GM19193 (cell line): Measurements from ENCODE around the gene LRRC8C.

Experiments used
- POLR2A ChIP-seq: IDR thresholded peaks from 4 replicates; pipeline ENCODE4 v1.6.1; 2011; ENCODE audit not compliant: insufficient read depth, insufficient read length; ENCODE audit errors: extremely low read depth

Gene LRRC8C

DNA sequence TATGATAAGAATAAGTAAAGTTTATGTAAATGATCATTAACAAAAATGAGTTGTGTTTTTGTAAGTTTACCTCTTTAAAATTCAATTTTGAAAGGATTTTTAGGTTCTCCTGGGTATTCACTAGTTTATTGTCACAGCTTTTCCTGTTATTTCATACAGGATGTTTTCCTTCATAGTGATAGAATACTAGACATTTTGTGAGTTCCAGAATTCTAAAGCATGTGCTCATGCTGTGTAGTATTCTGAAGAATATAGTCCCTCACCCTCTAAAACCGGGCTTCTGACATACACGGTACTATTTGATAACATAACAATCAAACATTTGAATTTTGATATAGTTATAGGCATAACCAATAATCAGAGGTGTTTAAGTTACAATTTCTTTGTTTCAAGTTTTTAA is 10.7 kb downstream of the LRRC8C start:
- no peak for TF ChIP-seq POLR2A

DNA sequence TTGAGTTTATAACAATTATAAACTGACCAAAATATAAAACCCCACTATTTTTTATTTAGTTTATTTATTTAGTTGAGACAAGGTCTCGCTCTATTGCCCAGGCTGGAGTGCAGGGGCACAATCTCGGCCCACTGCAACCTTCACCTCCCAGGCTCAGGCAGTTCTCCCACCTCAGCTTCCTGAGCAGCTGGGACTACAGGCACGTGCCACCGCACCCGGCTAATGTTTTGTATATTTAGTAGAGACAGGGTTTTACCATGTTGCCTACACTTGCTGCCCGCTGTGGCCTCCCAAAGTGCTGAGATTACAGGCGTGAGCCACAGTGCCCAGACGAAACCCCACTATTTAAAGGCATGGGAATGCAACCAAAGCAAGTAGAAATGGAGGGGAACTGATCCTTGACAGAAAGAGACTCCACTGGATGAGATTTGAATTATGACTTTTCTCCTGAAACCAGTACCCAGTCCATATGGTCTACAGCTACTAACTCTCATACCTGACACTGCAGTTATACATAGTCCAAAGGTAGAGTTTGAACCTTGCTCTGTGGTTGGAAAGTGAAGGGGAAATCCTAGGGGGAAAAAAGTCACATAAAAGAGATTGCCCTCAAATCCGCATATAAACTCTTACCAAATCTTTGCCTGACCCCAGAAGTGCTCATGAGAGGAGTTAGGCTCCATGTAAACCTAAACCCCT is 11.3 kb downstream of the LRRC8C start:
- TF ChIP-seq POLR2A: no peak

DNA sequence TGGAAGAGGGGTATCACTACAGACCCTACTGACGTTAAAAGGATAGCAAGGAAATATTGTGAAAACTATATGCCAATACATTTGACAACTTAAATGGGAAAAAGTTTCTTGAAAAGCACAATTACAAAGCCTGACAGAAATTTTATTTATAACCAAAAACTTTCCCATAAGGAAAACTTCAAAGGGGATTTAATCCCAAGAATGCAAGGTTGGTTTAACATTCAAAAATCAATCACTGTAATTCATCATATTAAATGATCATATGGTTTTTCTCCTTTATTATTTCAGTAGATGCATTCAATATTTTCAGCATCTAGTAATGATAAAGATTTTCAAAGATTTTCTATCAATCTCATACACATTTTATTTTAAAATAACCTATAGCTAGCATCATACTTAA is 13.3 kb downstream of the LRRC8C start:
- TF ChIP-seq POLR2A: no peak

DNA sequence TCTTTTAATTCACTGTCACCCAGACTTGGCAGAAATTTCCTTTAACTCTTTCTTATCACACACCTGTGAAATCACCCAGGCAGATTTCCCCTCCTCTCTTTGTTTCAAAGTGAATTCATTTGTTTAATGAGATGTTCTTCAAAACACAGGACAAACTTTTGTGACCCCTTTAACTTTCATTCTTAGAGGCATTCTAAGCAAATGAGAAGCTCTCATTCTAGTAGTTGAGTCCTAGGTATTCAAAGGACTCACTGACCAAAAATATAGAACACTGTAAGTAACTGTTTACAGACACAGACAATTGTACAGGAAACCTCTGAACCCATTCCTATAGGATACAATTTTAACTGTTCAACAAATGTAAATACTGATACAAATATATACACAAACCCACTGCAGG is 16.9 kb downstream of the LRRC8C start:
- no peak for TF ChIP-seq POLR2A

DNA sequence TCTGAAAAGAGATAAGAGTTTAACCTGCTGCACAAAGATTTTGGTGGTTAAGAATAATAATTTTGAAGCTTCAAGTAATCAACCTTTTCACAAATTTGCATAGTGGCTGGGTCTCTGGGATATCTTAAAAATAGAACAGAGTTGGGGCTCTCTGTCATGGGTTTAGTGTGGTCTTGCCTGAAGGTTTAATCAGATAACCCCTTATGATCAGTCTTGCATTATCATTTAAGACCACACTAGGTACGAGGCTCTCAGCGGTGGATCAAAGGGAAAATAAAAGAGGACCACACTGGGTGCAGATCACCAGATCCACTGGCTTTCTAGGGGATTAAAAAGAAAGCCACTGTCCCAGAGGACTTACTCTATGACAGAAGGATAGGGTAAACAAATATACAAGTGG is 19.5 kb downstream of the LRRC8C start:
- no peak for TF ChIP-seq POLR2A

DNA sequence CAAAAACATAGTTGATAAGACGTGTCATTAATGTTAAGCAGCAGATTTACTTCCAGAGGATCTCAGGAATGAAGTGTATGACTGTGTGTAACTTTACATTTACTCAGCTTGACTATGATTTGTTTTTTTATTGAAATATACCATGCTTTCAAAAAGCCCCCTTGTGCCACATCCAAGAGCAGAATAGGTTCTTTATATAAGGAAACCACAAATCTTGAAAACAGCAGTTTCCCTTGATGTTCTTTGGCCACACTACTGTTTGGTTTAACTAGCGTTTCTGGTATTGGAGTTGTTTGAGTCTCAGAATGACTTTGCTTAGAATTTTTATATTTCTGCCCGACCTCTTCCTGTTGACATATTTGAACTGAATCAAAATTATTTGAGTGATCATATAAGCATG is 25.0 kb downstream of the LRRC8C start:
- no peak for TF ChIP-seq POLR2A

DNA sequence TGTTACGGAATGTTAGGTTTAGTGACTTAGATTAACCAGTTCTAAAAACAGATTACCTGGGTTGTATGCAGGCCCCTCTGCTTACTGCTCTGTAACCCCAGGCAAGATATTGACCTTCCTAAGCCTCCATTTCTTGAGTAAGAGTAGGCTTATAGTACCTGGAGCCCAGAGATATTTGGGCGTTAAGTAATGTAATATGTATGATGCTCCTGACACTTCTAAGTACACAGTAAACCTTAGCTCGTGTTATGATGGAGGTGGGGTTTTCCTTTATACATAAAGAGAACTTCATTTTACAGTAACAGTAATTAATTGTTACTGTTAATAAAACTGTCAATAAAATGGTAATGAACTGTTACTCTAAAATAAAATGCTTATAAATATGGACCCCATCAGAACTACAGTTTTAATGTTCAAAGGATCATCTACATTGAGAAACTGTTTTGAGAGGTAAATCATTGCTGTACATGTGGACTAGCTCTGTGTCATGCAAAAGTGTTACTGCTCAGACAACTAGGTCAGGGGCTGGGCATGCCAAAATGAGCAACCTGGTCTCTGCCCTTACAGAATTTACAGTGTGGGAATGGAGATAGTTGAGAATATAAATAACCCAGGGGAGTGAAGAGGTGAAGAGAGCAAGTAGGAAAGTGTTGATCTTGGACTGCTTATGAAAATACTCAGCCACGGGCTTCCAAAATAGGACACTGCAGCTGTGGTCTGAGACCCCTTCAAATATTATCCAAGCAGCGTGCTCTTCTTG is 26.6 kb downstream of the LRRC8C start:
- TF ChIP-seq POLR2A: no peak

DNA sequence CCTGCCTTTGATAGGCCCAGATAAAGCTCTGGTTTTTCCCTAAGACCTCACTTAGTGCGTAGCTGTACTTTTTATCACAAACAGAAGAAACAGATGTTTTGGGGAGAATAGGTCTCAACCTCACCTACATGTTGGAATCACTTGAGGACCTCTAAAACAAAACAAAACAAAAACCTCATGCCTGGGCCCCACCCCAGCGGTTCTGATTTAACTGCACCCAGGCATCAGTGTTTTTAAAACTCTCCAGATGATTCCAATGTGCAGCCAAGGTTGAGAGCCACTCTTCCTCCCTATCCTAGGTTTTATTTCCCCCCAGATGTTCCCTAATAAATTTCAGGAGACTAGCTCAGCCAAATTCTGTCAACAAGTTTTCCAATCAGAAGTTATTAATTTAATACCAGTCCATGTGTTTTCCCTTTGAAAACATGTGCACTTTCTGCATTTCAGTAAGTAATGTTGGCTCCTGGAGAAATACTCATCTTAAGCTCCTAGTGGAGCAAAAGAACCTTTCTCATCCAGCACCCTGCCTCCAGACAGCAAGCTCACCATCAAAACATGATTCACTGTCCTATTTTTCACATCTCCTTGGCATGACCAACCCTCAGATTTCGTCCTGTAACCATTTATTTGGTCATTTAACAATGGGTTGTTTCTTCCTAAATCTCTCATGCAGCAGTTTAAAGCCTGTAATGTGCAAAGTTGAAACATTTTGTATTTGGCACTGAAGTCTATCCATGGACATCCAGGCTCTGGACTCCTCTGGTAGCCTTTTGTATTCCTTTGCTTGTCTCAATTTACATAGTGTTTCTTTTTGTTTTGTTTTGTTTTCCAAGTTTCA is 27.5 kb downstream of the LRRC8C start:
- no peak for TF ChIP-seq POLR2A

DNA sequence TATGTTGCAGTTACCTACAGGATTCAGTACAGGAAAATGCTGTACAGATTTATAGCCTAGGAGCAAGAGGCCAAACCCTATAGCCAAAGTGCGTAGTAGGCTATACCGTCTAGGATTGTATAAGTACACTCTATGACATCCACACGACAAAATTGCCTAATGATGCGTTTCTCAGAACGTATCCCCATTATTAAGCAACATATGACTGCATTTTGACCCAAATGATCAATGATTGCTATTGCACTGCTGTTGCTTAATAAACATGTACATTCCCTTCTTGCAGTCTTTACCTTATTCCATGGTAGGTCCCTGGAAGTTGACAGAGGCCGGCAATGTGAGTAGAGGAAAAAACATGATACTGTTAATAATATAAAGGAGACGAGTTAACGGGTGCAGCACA is 33.0 kb downstream of the LRRC8C start:
- TF ChIP-seq POLR2A: no peak

DNA sequence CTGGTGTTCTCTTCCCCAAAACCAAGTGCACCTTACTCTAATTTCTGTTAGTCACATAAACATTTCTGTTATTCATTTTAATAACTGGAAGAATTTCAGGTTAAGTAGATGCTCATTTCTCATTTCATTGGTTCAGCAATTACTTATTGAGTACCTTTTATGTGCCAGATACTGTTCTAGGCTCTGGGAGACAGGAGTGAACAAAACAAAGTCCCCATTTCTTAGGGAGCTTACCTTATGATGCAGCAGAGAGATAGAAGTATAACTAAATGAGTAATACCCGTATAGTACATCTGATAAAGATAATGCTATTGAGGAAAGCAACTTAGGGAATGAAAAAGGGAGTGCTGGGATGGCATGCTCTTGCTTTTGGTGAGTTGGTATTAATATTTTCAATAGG is 33.7 kb downstream of the LRRC8C start:
- no peak for TF ChIP-seq POLR2A

DNA sequence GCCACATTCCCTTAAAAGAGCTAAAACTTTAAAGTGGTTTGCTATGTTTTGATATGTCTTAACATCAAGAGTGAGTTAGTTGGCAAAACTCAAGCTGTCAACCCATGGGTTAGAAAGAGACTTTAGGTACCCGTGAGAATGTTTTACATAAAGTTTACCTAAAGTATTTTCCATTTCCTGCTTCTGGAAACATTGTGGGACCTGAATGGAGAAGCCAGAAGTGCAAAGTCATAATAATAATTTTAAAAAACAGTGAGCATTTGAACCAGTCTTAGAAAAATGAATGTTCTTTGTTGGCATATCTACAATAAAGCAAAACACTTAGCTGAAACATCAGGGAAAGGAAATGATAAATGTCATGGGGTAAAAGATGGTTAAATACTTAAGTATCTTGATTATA is 34.8 kb downstream of the LRRC8C start:
- no peak for TF ChIP-seq POLR2A

DNA sequence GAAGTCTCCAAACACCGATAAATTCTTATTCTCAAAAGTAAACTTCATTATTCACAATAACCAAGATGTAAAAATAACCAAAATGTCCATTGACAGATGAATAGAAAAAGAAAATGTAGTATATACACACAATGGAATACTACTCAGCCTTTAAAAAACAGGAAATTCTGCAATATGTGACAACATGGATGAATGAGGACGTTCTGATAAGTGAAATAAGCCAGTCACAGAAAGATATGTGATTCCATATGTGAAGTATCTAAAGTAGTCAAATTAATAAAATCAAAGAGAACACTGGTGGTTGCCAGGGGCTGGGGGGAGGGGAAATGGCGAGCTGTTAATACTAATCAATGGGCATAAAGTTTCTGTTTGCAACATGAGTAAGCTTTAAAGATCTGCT is 36.0 kb downstream of the LRRC8C start:
- no peak for TF ChIP-seq POLR2A

DNA sequence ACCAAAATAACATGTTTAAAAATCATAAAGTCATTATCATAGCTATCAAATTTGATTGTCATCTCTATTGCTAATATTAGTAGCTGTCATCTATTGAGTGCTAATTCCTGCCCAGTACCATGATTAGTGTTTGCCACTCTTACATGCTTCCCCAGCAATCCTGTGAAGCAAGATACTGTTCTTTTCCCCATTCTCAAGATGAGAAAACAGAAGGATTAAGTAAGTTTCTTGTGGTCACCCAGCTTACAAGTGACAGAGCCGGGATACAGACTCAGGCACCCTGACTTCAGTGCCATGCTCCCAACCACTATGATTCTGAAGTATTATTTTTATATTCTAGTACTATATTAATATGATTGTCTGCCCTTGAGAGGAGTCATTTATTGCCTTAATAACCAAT is 36.5 kb downstream of the LRRC8C start:
- TF ChIP-seq POLR2A: no peak

DNA sequence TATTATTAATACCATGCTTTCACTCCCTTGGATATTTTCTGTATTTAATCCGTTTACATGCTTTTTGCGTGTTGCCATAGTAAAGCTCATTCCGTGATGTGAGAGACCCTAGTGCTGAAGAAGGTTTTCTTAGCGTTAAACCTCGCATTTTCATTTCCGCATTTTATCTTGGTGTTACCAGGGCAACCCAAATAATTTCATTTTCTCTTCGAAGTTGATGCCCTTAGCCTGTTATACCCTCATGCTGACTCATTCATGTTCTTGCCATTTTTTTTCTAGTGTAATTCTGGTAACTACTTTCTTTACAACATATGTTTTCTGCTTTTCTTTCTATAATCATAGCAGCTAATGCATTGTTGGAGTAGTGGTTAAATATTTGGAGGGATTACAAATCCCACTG is 37.2 kb downstream of the LRRC8C start:
- TF ChIP-seq POLR2A: no peak

DNA sequence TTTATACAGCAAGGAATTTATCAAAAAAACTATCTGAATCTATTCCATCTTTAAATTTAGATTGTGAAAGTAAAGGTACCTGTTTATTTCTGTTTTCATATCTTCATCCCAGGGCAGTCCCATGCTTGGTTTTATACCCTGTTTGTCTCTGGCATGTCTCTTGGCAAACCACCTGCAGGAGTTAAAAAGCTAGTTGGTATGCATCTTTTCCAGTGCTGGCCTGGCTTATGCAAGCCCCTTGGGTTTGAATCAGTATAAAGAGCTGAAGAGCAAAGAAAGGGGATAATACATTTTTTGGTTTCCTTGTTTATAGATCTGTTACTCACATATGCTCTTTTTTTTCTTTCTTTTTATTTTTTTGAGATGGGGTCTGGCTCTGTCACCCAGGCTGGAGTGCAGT is 37.8 kb downstream of the LRRC8C start:
- no peak for TF ChIP-seq POLR2A
